ENCODE measurements around the gene PKLR. TPM values are rescaled to one million over a fixed set of nuclear protein-coding genes. Genes with fewer than 3 reads are reported as not detected.

PKLR gene
- total RNA-seq, 1 experiment from 2014 or later, result not detected

- Histone ChIP-seq H3K4ac (ENCODE audit: low read depth, low read length) (no peak overlapping the region), H3K14ac (ENCODE audit: insufficient read depth, low read length) (no peak overlapping the region), H3K79me2 (ENCODE audit: insufficient read depth, low read length) (no peaks in the 10 kb centered on the region), H3T11ph (ENCODE audit: low read length) (no peak overlapping the region), H4K91ac (ENCODE audit: insufficient read length, low read depth, low read length) (no peak overlapping the region), H3K23me2 (ENCODE audit: insufficient read length, low read depth, low read length, poor library complexity, severe bottlenecking) (peaks cover 28% of the 10 kb centered on the region), H3K18ac (ENCODE audit: insufficient read length, low read depth, low read length) (no peak overlapping the region), H3K9ac (ENCODE audit: extremely low read depth, insufficient read length, low read length) (no peak overlapping the region), H3K4me2 (ENCODE audit: insufficient read depth, insufficient read length, low read length) (peak overlapping the region; percentile 68), H3K56ac (ENCODE audit: insufficient read length, low read depth, low read length) (no peak overlapping the region), H4K20me1 (ENCODE audit: control insufficient read depth, insufficient read depth, insufficient read length) (no peaks in the 10 kb centered on the region), H2BK5ac (ENCODE audit: insufficient read length, low read length) (no peak overlapping the region), H3K79me1 (ENCODE audit: insufficient read depth, low read depth, low read length, poor library complexity, severe bottlenecking) (no peaks in the 10 kb centered on the region), H4K5ac (ENCODE audit: insufficient read length, low read depth, low read length) (no peak overlapping the region), H2AFZ (ENCODE audit: low read length) (no peak overlapping the region), H2BK12ac (ENCODE audit: insufficient read length, low read depth, low read length) (no peak overlapping the region), H4K8ac (replicated peaks; ENCODE audit: insufficient read length, low read depth, low read length) (no peak overlapping the region), H2AK5ac (ENCODE audit: insufficient read length, low read length) (no peak overlapping the region), H3K23ac (ENCODE audit: insufficient read length, low read depth, low read length) (no peak overlapping the region), H3K27me3 (ENCODE audit: insufficient read depth, low read length) (no peaks in the 10 kb centered on the region), H3K27ac (ENCODE audit: insufficient read length, low read depth, low read length) (no peak overlapping the region), H2BK120ac (ENCODE audit: low read depth, low read length, poor library complexity, severe bottlenecking) (no peak overlapping the region), H3K9me3 (ENCODE audit: control insufficient read depth, low read depth, low read length) (no peaks in the 10 kb centered on the region), H2BK15ac (ENCODE audit: low read depth, low read length) (no peak overlapping the region), H3K4me1 (ENCODE audit: insufficient read depth, low read length) (peaks cover 2% of the 10 kb centered on the region; the same call in 1 of the 2 replicates), H2BK20ac (ENCODE audit: low read depth, low read length, poor library complexity, severe bottlenecking) (no peak overlapping the region)
- Mint-ChIP-seq H3K27me3 (ENCODE audit: low read depth) (no peaks in the 10 kb centered on the region; the same call in 1 of the 2 replicates), H3K9me3 (no peaks in the 10 kb centered on the region), H3K4me3 (peak overlapping the region; percentile 93 to 96), H3K4me1 (peaks cover 25 to 26% of the 10 kb centered on the region in 2 experiments), H3K36me3 (ENCODE audit: insufficient read depth in 1 of 3, low read depth in 3 of 3) (peaks cover 7 to 41% (median 39%) of the 10 kb centered on the region in 3 experiments; a peak in 6 of 7 replicates), H3K27ac (no peak overlapping the region; a peak in 1 of 7 replicates)
- no peak for TF ChIP-seq CTCF (conservative IDR thresholded peaks at IDR 0.05)
- WGBS (ENCODE audit: extremely low coverage, insufficient read length, low lambda C conversion rate), result no CpG with 5 or more reads among the region's 6 CpGs
- DNase-seq, result no peak
Observed at GRCh38 chr1:155325603-155325893, 24.3 kb upstream of the PKLR start.
